OCI-LY7 (cell line): ENCODE measurements around the gene CEACAM7. TPM values are rescaled to one million over a fixed set of nuclear protein-coding genes. Genes with fewer than 3 reads are reported as not detected.

Source experiments
- BruUV-seq: library from RNA; stranded (reverse); fragments of 400-500 nt; replicated peaks from 2 replicates; lab custom pipeline; 2021; lab: Mats Ljungman, UMichigan
- CTCF ChIA-PET: fragments of 300-600 bp; sonication (Branson Sonifier 250); formaldehyde crosslinking; loops from one replicate; lab custom pipeline; 2022; ENCODE audit warnings: antibody characterized with exemption; ENCODE audit not compliant: unreplicated experiment; lab: Charles Lee
- POLR2A ChIA-PET: fragments of 300-600 bp; sonication (Branson Sonifier 250); formaldehyde crosslinking; loops from one replicate; lab custom pipeline; 2022; ENCODE audit warnings: antibody characterized with exemption; lab: Charles Lee
- DNase-seq: peaks from one replicate; pipeline ENCODE4 v3.0.0-alpha.2; 2015; ENCODE audit warnings: low spot score
- H2AFZ ChIP-seq: fragments of 200-600 bp; sonication (generic), shearing (Covaris generic); 2 replicates; pipeline ENCODE4 v1.6.1; 2014; ENCODE audit warnings: mild to moderate bottlenecking, antibody characterized with exemption, low read length, moderate library complexity
- H3K27ac ChIP-seq: fragments of 200-600 bp; sonication (generic); 2 replicates; pipeline ENCODE4 v1.5.1; 2014; ENCODE audit warnings: mixed run types, low read depth, mild to moderate bottlenecking, moderate library complexity, low read length, inconsistent platforms; ENCODE audit not compliant: poor library complexity, severe bottlenecking
- H3K36me3 ChIP-seq: fragments of 200-600 bp; sonication (generic); 2 replicates; pipeline ENCODE4 v1.6.1; 2014; ENCODE audit warnings: mild to moderate bottlenecking, antibody characterized with exemption, low read length, moderate library complexity, mixed read lengths; ENCODE audit not compliant: insufficient read depth
- H3K4me1 ChIP-seq: fragments of 200-600 bp; sonication (generic); 2 replicates; pipeline ENCODE4 v1.5.1; 2014; ENCODE audit warnings: mild to moderate bottlenecking, low read length; ENCODE audit not compliant: insufficient read depth, poor library complexity, severe bottlenecking
- H3K4me2 ChIP-seq: fragments of 200-600 bp; sonication (generic); 2 replicates; pipeline ENCODE4 v1.6.1; 2014; ENCODE audit warnings: mild to moderate bottlenecking, low read length
- H3K4me3 ChIP-seq: fragments of 200-600 bp; sonication (generic); 2 replicates; pipeline ENCODE4 v1.5.1; 2014; ENCODE audit warnings: mild to moderate bottlenecking, low read depth, low read length; ENCODE audit not compliant: poor library complexity, severe bottlenecking
- H3K79me2 ChIP-seq: fragments of 200-600 bp; sonication (generic); 2 replicates; pipeline ENCODE4 v1.6.1; 2016; ENCODE audit warnings: low read depth, mild to moderate bottlenecking, low read length, moderate library complexity, mixed read lengths; ENCODE audit not compliant: insufficient read depth
- H3K9me2 ChIP-seq: fragments of 200-600 bp; sonication (generic); 2 replicates; pipeline ENCODE4 v1.6.1; 2016; ENCODE audit warnings: mild to moderate bottlenecking, low read length, mixed read lengths; ENCODE audit not compliant: insufficient read depth
- H3K9me3 ChIP-seq: fragments of 200-600 bp; sonication (generic); 2 replicates; pipeline ENCODE4 v1.6.1; 2014; ENCODE audit warnings: mild to moderate bottlenecking, mixed run types, low read length, mixed read lengths
- H4K20me1 ChIP-seq: fragments of 200-600 bp; sonication (generic); 2 replicates; pipeline ENCODE4 v1.6.1; 2014; ENCODE audit warnings: mild to moderate bottlenecking, antibody characterized with exemption, low read length, moderate library complexity, mixed read lengths; ENCODE audit not compliant: insufficient read depth
- EZH2phosphoT487 ChIP-seq: fragments of 200-600 bp; sonication (generic); IDR thresholded peaks from 2 replicates; pipeline ENCODE4 v1.6.1; 2018; ENCODE audit warnings: low read depth, borderline replicate concordance, mild to moderate bottlenecking, mixed run types, antibody characterized with exemption, low read length, moderate library complexity, mixed read lengths
- intact Hi-C: fragments of 100-400 bp; cut with micrococcal nuclease; formaldehyde crosslinking; loops from one replicate; pipeline ENCODE4 v1.10.0; 2022; ENCODE audit not compliant: unreplicated experiment
- total RNA-seq, 2 experiments: library from RNA; depleted of rRNA in 1 of 2; stranded (reverse); fragments of >200 nt in 1 of 2; shearing (Covaris generic) in 1 of 2; gene quantifications; 2 replicates each; pipeline ENCODE4 v1.2.3, GENCODE V29; 2014 to 2022
- TF ChIP-seq, protein P1 (sequence below): fragments of 200-600 bp; sonication (generic); conservative IDR thresholded peaks from 2 replicates; pipeline ENCODE4 v1.5.1; 2014; ENCODE audit warnings: mild to moderate bottlenecking, antibody characterized with exemption, low read length, moderate library complexity, mixed read lengths

CEACAM7 gene
- total RNA-seq, 2 experiments from 2014 or later: not detected

DNA sequence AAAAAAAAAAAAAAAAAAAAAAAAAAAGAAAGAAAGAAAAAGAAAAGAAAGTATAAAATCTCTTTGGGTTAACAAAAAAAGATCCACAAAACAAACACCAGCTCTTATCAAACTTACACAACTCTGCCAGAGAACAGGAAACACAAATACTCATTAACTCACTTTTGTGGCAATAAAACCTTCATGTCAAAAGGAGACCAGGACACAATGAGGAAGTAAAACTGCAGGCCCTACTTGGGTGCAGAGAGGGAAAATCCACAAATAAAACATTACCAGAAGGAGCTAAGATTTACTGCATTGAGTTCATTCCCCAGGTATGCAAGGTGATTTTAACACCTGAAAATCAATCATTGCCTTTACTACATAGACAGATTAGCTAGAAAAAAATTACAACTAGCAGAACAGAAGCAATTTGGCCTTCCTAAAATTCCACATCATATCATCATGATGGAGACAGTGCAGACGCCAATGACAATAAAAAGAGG is 10.7 kb upstream of the CEACAM7 start:
- ChIA-PET CTCF (no interaction called here), POLR2A (interaction anchor here (0.6 kb wide), 1 partner anchor 259 kb away, joined by 3 read pairs; no protein-coding TSS in a partner anchor)
- intact Hi-C loops: no loop called here
- H4K20me1 ChIP-seq: no peaks in the 10 kb centered on the region
- no peak for TF ChIP-seq EZH2phosphoT487
- TF ChIP-seq, protein P1, sequence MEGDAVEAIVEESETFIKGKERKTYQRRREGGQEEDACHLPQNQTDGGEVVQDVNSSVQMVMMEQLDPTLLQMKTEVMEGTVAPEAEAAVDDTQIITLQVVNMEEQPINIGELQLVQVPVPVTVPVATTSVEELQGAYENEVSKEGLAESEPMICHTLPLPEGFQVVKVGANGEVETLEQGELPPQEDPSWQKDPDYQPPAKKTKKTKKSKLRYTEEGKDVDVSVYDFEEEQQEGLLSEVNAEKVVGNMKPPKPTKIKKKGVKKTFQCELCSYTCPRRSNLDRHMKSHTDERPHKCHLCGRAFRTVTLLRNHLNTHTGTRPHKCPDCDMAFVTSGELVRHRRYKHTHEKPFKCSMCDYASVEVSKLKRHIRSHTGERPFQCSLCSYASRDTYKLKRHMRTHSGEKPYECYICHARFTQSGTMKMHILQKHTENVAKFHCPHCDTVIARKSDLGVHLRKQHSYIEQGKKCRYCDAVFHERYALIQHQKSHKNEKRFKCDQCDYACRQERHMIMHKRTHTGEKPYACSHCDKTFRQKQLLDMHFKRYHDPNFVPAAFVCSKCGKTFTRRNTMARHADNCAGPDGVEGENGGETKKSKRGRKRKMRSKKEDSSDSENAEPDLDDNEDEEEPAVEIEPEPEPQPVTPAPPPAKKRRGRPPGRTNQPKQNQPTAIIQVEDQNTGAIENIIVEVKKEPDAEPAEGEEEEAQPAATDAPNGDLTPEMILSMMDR: no peak
- no TSS peak for BruUV-seq
- H2AFZ ChIP-seq: no peak overlapping the region
- no peak for DNase-seq
- H3K27ac ChIP-seq: no peak overlapping the region
- H3K9me3 ChIP-seq: no peaks in the 10 kb centered on the region
- no peaks in the 10 kb centered on the region for H3K9me2 ChIP-seq
- H3K4me1 ChIP-seq: no peaks in the 10 kb centered on the region
- no peaks in the 10 kb centered on the region for H3K36me3 ChIP-seq
- H3K4me3 ChIP-seq: no peak overlapping the region
- no peaks in the 10 kb centered on the region for H3K79me2 ChIP-seq
- H3K4me2 ChIP-seq: no peak overlapping the region

DNA sequence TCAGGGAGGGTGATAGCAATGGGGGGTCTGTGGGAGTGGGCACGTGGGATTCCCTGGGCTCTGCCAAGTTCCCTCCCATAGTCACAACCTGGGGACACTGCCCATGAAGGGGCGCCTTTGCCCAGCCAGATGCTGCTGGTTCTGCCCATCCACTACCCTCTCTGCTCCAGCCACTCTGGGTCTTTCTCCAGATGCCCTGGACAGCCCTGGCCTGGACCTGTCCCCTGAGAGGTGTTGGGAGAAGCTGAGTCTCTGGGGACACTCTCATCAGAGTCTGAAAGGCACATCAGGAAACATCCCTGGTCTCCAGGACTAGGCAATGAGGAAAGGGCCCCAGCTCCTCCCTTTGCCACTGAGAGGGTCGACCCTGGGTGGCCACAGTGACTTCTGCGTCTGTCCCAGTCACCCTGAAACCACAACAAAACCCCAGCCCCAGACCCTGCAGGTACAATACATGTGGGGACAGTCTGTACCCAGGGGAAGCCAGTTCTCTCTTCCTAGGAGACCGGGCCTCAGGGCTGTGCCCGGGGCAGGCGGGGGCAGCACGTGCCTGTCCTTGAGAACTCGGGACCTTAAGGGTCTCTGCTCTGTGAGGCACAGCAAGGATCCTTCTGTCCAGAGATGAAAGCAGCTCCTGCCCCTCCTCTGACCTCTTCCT is 9.3 kb upstream of the CEACAM7 start:
- intact Hi-C loops: no loop called here
- TF ChIP-seq EZH2phosphoT487: no peak
- TF ChIP-seq, protein P1: no peak
- H3K27ac ChIP-seq: no peak overlapping the region
- no peaks in the 10 kb centered on the region for H3K9me2 ChIP-seq
- no peak overlapping the region for H3K4me2 ChIP-seq
- H3K9me3 ChIP-seq: 0 out of 2 replicates have a peak, but pooled peaks cover 4% of the 10 kb centered on the region
- no TSS peak for BruUV-seq
- H3K4me1 ChIP-seq: no peaks in the 10 kb centered on the region
- H4K20me1 ChIP-seq: no peaks in the 10 kb centered on the region
- DNase-seq: no peak
- no peaks in the 10 kb centered on the region for H3K79me2 ChIP-seq
- H3K36me3 ChIP-seq: no peaks in the 10 kb centered on the region
- POLR2A ChIA-PET: no interaction called here
- H3K4me3 ChIP-seq: no peak overlapping the region
- CTCF ChIA-PET: no interaction called here
- no peak overlapping the region for H2AFZ ChIP-seq
